Measurements from ENCODE around the gene SMO. TPM values are rescaled to one million over a fixed set of nuclear protein-coding genes. Genes with fewer than 3 reads are reported as not detected.
"Not testable (repeated sequence)": the region's sequence is repeated elsewhere in the genome, so short reads cannot be mapped to it uniquely, and the experiment has no call there.

Gene SMO
- total and polyA plus RNA-seq, 2 donors from 2014 or later, result 13.2 to 20.8 TPM

GRCh38 chr7:129212596-129212995 is 24.2 kb downstream of the SMO start:
- peaks cover 0 to 5% (median 0%) of the 10 kb centered on the region in 3 donors for H3K4me1 ChIP-seq (ENCODE audit: control insufficient read depth in 2 of 3, insufficient read depth in 2 of 3, low read depth in 1 of 3, low read length in 3 of 3)
- no peak overlapping the region for H3K27ac ChIP-seq (ENCODE audit: low read depth in 2 of 2, low read length in 2 of 2)
- no peaks in the 10 kb centered on the region for H3K9me3 ChIP-seq (ENCODE audit: control insufficient read depth in 2 of 3, insufficient read depth in 1 of 3, low read length in 3 of 3)
- H3K4me3 ChIP-seq (ENCODE audit: low read length in 3 of 3), result no peak overlapping the region
- no peak for TF ChIP-seq CTCF (IDR thresholded peaks at IDR 0.05; ENCODE audit: borderline replicate concordance, extremely low read depth, insufficient read depth)
- no peak overlapping the region for H3K9ac ChIP-seq (ENCODE audit: low read length in 3 of 3)
- no peaks in the 10 kb centered on the region for H3K27me3 ChIP-seq (ENCODE audit: control insufficient read depth, insufficient read depth, low read length)
- intact Hi-C loops (cut with DNase I), result no loop called here
- DNase-seq, result no peak
- no peak for FAIRE-seq
- peaks cover 0 to 8% (median 6%) of the 10 kb centered on the region in 3 donors for H3K36me3 ChIP-seq (ENCODE audit: control insufficient read depth in 2 of 3, insufficient read depth in 3 of 3, low read length in 3 of 3)

GRCh38 chr7:129213828-129214227 is 25.4 kb downstream of the SMO start:
- TF ChIP-seq CTCF (IDR thresholded peaks at IDR 0.05; ENCODE audit: borderline replicate concordance, extremely low read depth, insufficient read depth), result no peak
- H3K27ac ChIP-seq (ENCODE audit: low read depth in 2 of 2, low read length in 2 of 2), result no peak overlapping the region
- DNase-seq, result peak in 3 of 5 donors; percentile 28 to 35 (median 30)
- H3K9ac ChIP-seq (ENCODE audit: low read length in 3 of 3), result no peak overlapping the region
- H3K36me3 ChIP-seq (ENCODE audit: control insufficient read depth in 2 of 3, insufficient read depth in 3 of 3, low read length in 3 of 3), result peaks cover 0 to 6% (median 6%) of the 10 kb centered on the region in 3 donors
- H3K4me3 ChIP-seq (ENCODE audit: low read length in 3 of 3), result no peak overlapping the region
- H3K27me3 ChIP-seq (ENCODE audit: control insufficient read depth, insufficient read depth, low read length), result no peaks in the 10 kb centered on the region
- H3K4me1 ChIP-seq (ENCODE audit: control insufficient read depth in 2 of 3, insufficient read depth in 2 of 3, low read depth in 1 of 3, low read length in 3 of 3), result peaks cover 0 to 2% (median 0%) of the 10 kb centered on the region in 3 donors
- FAIRE-seq, result no peak
- H3K9me3 ChIP-seq (ENCODE audit: control insufficient read depth in 2 of 3, insufficient read depth in 1 of 3, low read length in 3 of 3), result no peaks in the 10 kb centered on the region
- intact Hi-C loops (cut with DNase I), result no loop called here

- H3K27ac ChIP-seq (ENCODE audit: low read depth in 2 of 2, low read length in 2 of 2); H3K36me3 ChIP-seq (ENCODE audit: control insufficient read depth in 2 of 3, insufficient read depth in 3 of 3, low read length in 3 of 3); H3K9ac ChIP-seq (ENCODE audit: low read length in 3 of 3); H3K27me3 ChIP-seq (ENCODE audit: control insufficient read depth, insufficient read depth, low read length); H3K4me1 ChIP-seq (ENCODE audit: control insufficient read depth in 2 of 3, insufficient read depth in 2 of 3, low read depth in 1 of 3, low read length in 3 of 3); H3K9me3 ChIP-seq (ENCODE audit: control insufficient read depth in 2 of 3, insufficient read depth in 1 of 3, low read length in 3 of 3); H3K4me3 ChIP-seq (ENCODE audit: low read length in 3 of 3); intact Hi-C loops (cut with DNase I); DNase-seq; FAIRE-seq: not testable (repeated sequence)
Measured at GRCh38 chr7:129215691-129216090, 27.3 kb downstream of the SMO start.

GRCh38 chr7:129216101-129216715 is 27.8 kb downstream of the SMO start:
- H3K36me3 ChIP-seq (ENCODE audit: control insufficient read depth in 2 of 3, insufficient read depth in 3 of 3, low read length in 3 of 3); H3K9me3 ChIP-seq (ENCODE audit: control insufficient read depth in 2 of 3, insufficient read depth in 1 of 3, low read length in 3 of 3); intact Hi-C loops (cut with DNase I); FAIRE-seq; DNase-seq; H3K27ac ChIP-seq (ENCODE audit: low read depth in 2 of 2, low read length in 2 of 2); H3K4me3 ChIP-seq (ENCODE audit: low read length in 3 of 3); H3K4me1 ChIP-seq (ENCODE audit: control insufficient read depth in 2 of 3, insufficient read depth in 2 of 3, low read depth in 1 of 3, low read length in 3 of 3); H3K27me3 ChIP-seq (ENCODE audit: control insufficient read depth, insufficient read depth, low read length); H3K9ac ChIP-seq (ENCODE audit: low read length in 3 of 3): not testable (repeated sequence)

GRCh38 chr7:129216821-129217416 is 28.5 kb downstream of the SMO start:
- H3K27me3 ChIP-seq (ENCODE audit: control insufficient read depth, insufficient read depth, low read length); H3K9ac ChIP-seq (ENCODE audit: low read length in 3 of 3); H3K27ac ChIP-seq (ENCODE audit: low read depth in 2 of 2, low read length in 2 of 2); DNase-seq; intact Hi-C loops (cut with DNase I); FAIRE-seq; H3K4me3 ChIP-seq (ENCODE audit: low read length in 3 of 3); H3K9me3 ChIP-seq (ENCODE audit: control insufficient read depth in 2 of 3, insufficient read depth in 1 of 3, low read length in 3 of 3); H3K36me3 ChIP-seq (ENCODE audit: control insufficient read depth in 2 of 3, insufficient read depth in 3 of 3, low read length in 3 of 3); H3K4me1 ChIP-seq (ENCODE audit: control insufficient read depth in 2 of 3, insufficient read depth in 2 of 3, low read depth in 1 of 3, low read length in 3 of 3): not testable (repeated sequence)

All from kidney (tissue), 14 donors.